Lung (tissue), 12 donors: ENCODE measurements around the gene SDE2. TPM values are rescaled to one million over a fixed set of nuclear protein-coding genes. Genes with fewer than 3 reads are reported as not detected.

Experiments used
- ATAC-seq: fragments of 200-7000 bp; cut with Tn5 transposase; one replicate; pipeline ENCODE4 v1.9.1; 2020; ENCODE audit warnings: moderate number of reproducible peaks; ENCODE audit not compliant: insufficient read depth, low FRiP score
- DNase-seq, 3 donors: peaks; one replicate each; pipeline ENCODE4 v3.0.0-alpha.2; 2013 to 2017
- H3K27ac ChIP-seq, 2 donors: one replicate each; pipeline ENCODE4 v1.5.1; 2013; ENCODE audit warnings: mild to moderate bottlenecking in 2 of 2, moderate library complexity in 2 of 2, control low read depth in 1 of 2, inconsistent platforms in 1 of 2, low read depth in 1 of 2, low read length in 1 of 2
- H3K27me3 ChIP-seq, 3 donors: one replicate each; pipeline ENCODE4 v1.5.1; 2013; ENCODE audit warnings: low read length in 2 of 3; ENCODE audit not compliant: control insufficient read depth in 3 of 3, insufficient read depth in 3 of 3
- H3K36me3 ChIP-seq, 4 donors: one replicate each; pipeline ENCODE4 v1.5.1; 2013; ENCODE audit warnings: low read length in 4 of 4, mild to moderate bottlenecking in 1 of 4, moderate library complexity in 1 of 4; ENCODE audit not compliant: control insufficient read depth in 4 of 4, insufficient read depth in 4 of 4
- H3K4me1 ChIP-seq, 5 donors: one replicate each; pipeline ENCODE4 v1.5.1; 2013; ENCODE audit warnings: low read length in 5 of 5, mild to moderate bottlenecking in 2 of 5, moderate library complexity in 1 of 5; ENCODE audit not compliant: control insufficient read depth in 5 of 5, insufficient read depth in 5 of 5
- H3K4me3 ChIP-seq: one replicate; pipeline ENCODE4 v1.5.1; 2013; ENCODE audit warnings: mild to moderate bottlenecking, control low read depth, moderate library complexity
- H3K9ac ChIP-seq, 2 donors: one replicate each; pipeline ENCODE4 v1.5.1; 2013; ENCODE audit warnings: low read length in 2 of 2, control low read depth in 1 of 2; ENCODE audit not compliant: insufficient read depth in 1 of 2
- H3K9me3 ChIP-seq, 4 donors: one replicate each; pipeline ENCODE4 v1.5.1; 2013; ENCODE audit warnings: low read length in 3 of 4, mild to moderate bottlenecking in 1 of 4, moderate library complexity in 1 of 4; ENCODE audit not compliant: control insufficient read depth in 4 of 4, insufficient read depth in 3 of 4
- CTCF ChIP-seq: IDR thresholded peaks from 2 replicates; pipeline ENCODE4 v1.5.1; 2012; ENCODE audit warnings: mild to moderate bottlenecking; ENCODE audit errors: control extremely low read depth, extremely low read depth
- WGBS, 2 donors: extraction: QIAGEN DNeasy Blood & Tissue Kit; methylation state at CpG; one replicate each; pipeline ENCODE4 v1.1.7; 2013; 5-methylcytosine and 5-hydroxymethylcytosine counted together
- polyA plus RNA-seq, 2 donors: library from polyadenylated mRNA; stranded (reverse); fragments of 200-250 nt; gene quantifications; one replicate each; pipeline ENCODE4 v1.2.1, GENCODE V29; 2013
- total RNA-seq, 2 donors: library from RNA; depleted of rRNA in 1 of 2; stranded (reverse); fragments of >200 nt in 1 of 2; gene quantifications; one replicate each; pipeline ENCODE4 v1.2.1, GENCODE V29; 2014 to 2021
- donor health status: control.
- donor health status: control.
- donor health status: Bipolar disorder and iron deficiency.
- donor health status: healthy.
- donor health status: DM: yes; HTN: yes; CAD: no.

SDE2 gene
- total and polyA plus RNA-seq, 4 donors, result 6.7 to 35.5 (median 15.2) TPM

DNA sequence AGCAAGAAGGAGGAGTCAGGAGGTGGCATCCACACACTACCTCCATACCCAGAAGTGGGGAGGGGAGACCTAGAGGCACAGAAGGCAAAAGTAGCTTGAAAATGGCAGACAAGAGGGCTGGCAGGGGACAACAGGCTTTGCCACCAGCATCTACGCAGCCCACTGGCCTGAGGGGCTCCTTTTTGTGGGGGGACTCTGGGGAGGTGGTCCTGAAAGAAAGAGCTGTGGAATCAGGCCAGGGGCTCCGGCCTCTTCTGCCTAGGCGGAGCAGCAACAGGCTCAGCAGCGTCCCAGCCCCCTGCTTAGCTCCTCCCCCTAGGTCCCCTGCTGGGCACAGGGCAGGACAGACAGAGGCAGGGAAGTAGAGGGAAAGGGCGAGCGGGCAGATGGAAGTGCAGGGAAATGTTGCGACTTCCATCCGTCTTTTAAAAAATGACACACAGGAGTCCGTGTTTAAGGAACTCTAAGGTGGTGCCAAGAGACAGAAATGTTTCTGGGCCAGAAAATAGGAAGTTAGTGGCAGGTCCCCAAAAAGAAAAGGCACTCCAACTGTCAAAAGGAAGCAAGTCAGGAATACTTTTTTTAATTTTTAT, 48.1 kb downstream of the SDE2 start:
- no peak for DNase-seq
- H3K9me3 ChIP-seq, result peaks cover 0 to 2% (median 0%) of the 10 kb centered on the region in 4 donors
- H3K27ac ChIP-seq, result no peak overlapping the region
- ATAC-seq, result no peak
- H3K9ac ChIP-seq, result no peak overlapping the region
- H3K4me1 ChIP-seq, result no peaks in the 10 kb centered on the region
- H3K36me3 ChIP-seq, result no peaks in the 10 kb centered on the region
- WGBS, 2 donors, result 35 to 57% methylated on average over 9 of the region's 9 CpGs
- H3K27me3 ChIP-seq, result no peaks in the 10 kb centered on the region
- no peak for TF ChIP-seq CTCF
- H3K4me3 ChIP-seq, result no peak overlapping the region

- no peaks in the 10 kb centered on the region for H3K36me3 ChIP-seq
- H3K9me3 ChIP-seq, result peaks cover 0 to 2% (median 0%) of the 10 kb centered on the region in 4 donors
- no peak overlapping the region for H3K9ac ChIP-seq
- H3K4me3 ChIP-seq, result no peak overlapping the region
- no peak for TF ChIP-seq CTCF
- no peak overlapping the region for H3K27ac ChIP-seq
- DNase-seq (no peak), ATAC-seq (no peak)
- H3K27me3 ChIP-seq, result no peaks in the 10 kb centered on the region
- 50 to 52% methylated on average over 6 of the region's 6 CpGs for WGBS, 2 donors
- no peaks in the 10 kb centered on the region for H3K4me1 ChIP-seq
Measured at GRCh38 chr1:225949041-225949440, 50.1 kb downstream of the SDE2 start.

DNA sequence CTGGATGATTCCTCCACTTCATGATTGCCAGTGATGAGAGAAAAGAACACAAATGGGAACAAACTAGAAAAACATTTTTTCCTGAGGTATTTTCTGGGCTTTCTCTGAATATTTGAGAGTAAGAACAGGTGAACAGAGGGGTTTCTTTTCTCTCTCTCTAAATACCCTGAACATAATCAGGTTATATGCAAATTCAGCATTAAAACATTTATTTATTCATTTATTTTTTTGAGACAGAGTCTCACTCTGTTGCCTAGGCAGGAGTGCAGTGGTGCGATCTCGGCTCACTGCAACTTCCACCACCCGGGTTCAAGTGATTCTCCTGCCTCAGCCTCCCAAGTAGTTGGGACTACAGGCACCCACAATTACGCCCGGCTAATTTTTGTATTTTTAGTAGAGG, 52.3 kb downstream of the SDE2 start:
- 95 to 96% methylated on average over 5 of the region's 5 CpGs for WGBS, 2 donors
- ATAC-seq (no peak), DNase-seq (no peak)
- Histone ChIP-seq H3K9ac (no peak overlapping the region), H3K4me3 (no peak overlapping the region), H3K9me3 (peaks cover 0 to 2% (median 0%) of the 10 kb centered on the region in 4 donors), H3K4me1 (peaks cover 0 to 3% (median 1%) of the 10 kb centered on the region in 5 donors), H3K27me3 (no peaks in the 10 kb centered on the region), H3K27ac (no peak overlapping the region), H3K36me3 (no peaks in the 10 kb centered on the region)
- TF ChIP-seq CTCF, result no peak

DNA sequence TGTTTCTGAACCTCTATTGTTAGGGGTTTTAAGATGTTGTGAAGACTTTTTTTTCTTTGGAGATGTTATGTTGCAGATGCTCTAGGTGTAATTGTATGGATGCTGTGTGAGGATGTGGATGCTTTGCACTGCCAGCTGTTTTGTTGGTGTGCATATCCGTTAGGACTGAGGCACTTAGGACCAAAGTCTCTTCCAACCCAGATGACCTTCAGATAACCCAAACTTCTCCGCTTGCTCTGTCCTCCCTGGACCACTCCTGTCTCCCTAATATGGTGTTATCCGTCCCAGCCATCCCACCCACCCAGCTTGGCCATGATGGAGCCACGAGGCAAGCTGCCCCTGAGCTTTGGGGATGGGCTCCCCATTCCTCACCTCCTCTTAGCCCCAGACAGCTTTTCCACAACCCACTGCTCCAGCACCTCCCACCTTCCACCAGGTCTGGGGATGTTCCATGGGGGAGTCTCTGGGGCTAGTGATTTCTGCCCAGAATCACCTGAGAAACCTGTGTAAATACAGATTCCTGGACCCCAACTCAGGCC, 53.0 kb downstream of the SDE2 start:
- ATAC-seq (no peak), DNase-seq (no peak)
- Histone ChIP-seq H3K27ac (no peak overlapping the region), H3K9me3 (peaks cover 0 to 2% (median 0%) of the 10 kb centered on the region in 4 donors), H3K4me3 (no peak overlapping the region), H3K27me3 (no peaks in the 10 kb centered on the region), H3K36me3 (no peaks in the 10 kb centered on the region), H3K4me1 (peaks cover 4 to 9% (median 6%) of the 10 kb centered on the region in 5 donors), H3K9ac (no peak overlapping the region)
- no peak for TF ChIP-seq CTCF
- 76 to 98% methylated on average over 4 of the region's 4 CpGs for WGBS, 2 donors
